IMR-90 (cell line): ENCODE data around the gene ADRA2A.

ENCODE experiments used
- CEBPB ChIP-seq: IDR thresholded peaks from 2 replicates; pipeline ENCODE4 v1.6.1; 2012; ENCODE audit warnings: low read depth, low read length, improper control_type of control experiment
- CTCF ChIP-seq: conservative IDR thresholded peaks from 2 replicates; pipeline ENCODE4 v1.5.1; 2012; ENCODE audit warnings: mild to moderate bottlenecking, low read depth, low read length, improper control_type of control experiment
- MAFK ChIP-seq: IDR thresholded peaks from 2 replicates; pipeline ENCODE4 v1.6.1; 2012; ENCODE audit warnings: low read depth, low read length, improper control_type of control experiment
- POLR2A ChIP-seq: IDR thresholded peaks from 2 replicates; pipeline ENCODE4 v1.6.1; 2012; ENCODE audit warnings: mild to moderate bottlenecking, low read depth, low read length
- RAD21 ChIP-seq: IDR thresholded peaks from 2 replicates; pipeline ENCODE4 v1.6.1; 2012; ENCODE audit warnings: low read length, improper control_type of control experiment

GRCh38 chr10:111079241-111079760, 2.5 kb downstream of the ADRA2A start:
- TF ChIP-seq CTCF (no peak), MAFK (no peak), POLR2A (no peak), CEBPB (no peak), RAD21 (no peak)
